Measurements from ENCODE around the gene MYH15. TPM values are rescaled to one million over a fixed set of nuclear protein-coding genes. Genes with fewer than 3 reads are reported as not detected.

The MYH15 gene
- total RNA-seq, 4 donors from 2014 or later, result 0.08 to 0.11 (median 0.10) TPM; not detected in 1

DNA sequence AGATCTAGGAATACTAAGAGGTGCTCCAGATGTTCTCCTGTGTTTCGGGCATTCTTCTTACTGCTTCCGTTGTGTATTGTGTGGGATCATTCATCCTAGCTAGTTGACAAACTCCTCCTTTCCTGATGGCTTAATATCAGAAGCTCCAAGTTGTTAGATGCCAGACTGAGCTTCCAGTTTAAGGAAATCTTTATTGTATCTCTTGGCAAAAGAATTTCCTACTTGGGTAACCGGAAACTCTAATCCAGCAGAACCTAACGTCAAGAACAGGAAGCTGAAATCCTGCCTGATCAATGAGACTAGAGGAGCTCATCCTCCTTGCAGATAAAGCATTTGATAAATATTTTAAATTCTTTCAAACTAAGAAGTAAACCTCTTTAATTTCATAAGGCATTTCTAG lies 27.7 kb upstream of the MYH15 start:
- TF ChIP-seq POLR2A (IDR thresholded peaks at IDR 0.05) (no peak), CTCF (IDR thresholded peaks at IDR 0.05) (no peak)
- Histone ChIP-seq H3K4me3 (replicated peaks in 1 of 3) (no peak overlapping the region), H3K36me3 (no peaks in the 10 kb centered on the region), H3K27ac (no peak overlapping the region), H3K27me3 (no peaks in the 10 kb centered on the region), H3K9me3 (no peaks in the 10 kb centered on the region), H3K4me1 (no peaks in the 10 kb centered on the region)
- no peak for DNase-seq
- intact Hi-C loops (cut with DNase I), result no loop called here
- 77 to 83% methylated on average over 4 of the region's 4 CpGs for WGBS, 2 donors

- no peaks in the 10 kb centered on the region for H3K27me3 ChIP-seq
- H3K27ac ChIP-seq, result no peak overlapping the region
- H3K36me3 ChIP-seq, result no peaks in the 10 kb centered on the region
- TF ChIP-seq POLR2A (IDR thresholded peaks at IDR 0.05) (no peak), CTCF (IDR thresholded peaks at IDR 0.05) (no peak)
- no peaks in the 10 kb centered on the region for H3K4me1 ChIP-seq
- H3K9me3 ChIP-seq, result no peaks in the 10 kb centered on the region
- WGBS, 2 donors, result 66 to 73% methylated on average over 3 of the region's 3 CpGs
- H3K4me3 ChIP-seq (replicated peaks in 1 of 3), result no peak overlapping the region
- no peak for DNase-seq
- intact Hi-C loops (cut with DNase I), result no loop called here
These were observed 18.3 kb upstream of the MYH15 start for GRCh38 chr3:108528459-108529252.

DNA sequence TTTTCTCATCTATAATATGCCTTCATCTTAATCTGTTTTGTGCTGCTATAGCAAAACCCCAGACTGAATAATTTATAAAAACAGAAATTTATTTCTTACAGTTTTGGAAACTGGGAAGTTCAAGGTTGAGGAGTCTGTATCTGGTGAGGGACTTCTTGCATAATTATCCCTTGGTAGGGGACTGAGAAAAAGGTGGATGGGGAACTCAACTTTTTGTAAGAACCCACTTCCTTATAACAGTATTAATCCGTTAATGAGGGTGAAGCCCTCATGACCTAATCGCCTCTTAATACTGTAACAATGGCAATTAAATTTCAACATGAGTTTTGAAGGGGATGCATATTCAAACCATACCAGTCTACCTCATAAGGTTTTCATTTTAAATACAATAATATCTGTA lies 17.4 kb upstream of the MYH15 start:
- no peaks in the 10 kb centered on the region for H3K9me3 ChIP-seq

GRCh38 chr3:108527109-108527508 lies 16.7 kb upstream of the MYH15 start:
- intact Hi-C loops (cut with DNase I), result no loop called here
- H3K4me1 ChIP-seq, result no peaks in the 10 kb centered on the region

More for the DNA sequence above, 17.4 kb upstream of the MYH15 start:
- Histone ChIP-seq H3K27ac (no peak overlapping the region), H3K27me3 (no peaks in the 10 kb centered on the region), H3K4me1 (no peaks in the 10 kb centered on the region), H3K36me3 (no peaks in the 10 kb centered on the region), H3K4me3 (replicated peaks in 1 of 3) (no peak overlapping the region)
- no peak for TF ChIP-seq CTCF (IDR thresholded peaks at IDR 0.05)
- no peak for TF ChIP-seq POLR2A (IDR thresholded peaks at IDR 0.05)
- WGBS, 2 donors, result 83 to 87% methylated on average over 2 of the region's 2 CpGs
- no peak for DNase-seq
- intact Hi-C loops (cut with DNase I), result no loop called here

More at GRCh38 chr3:108527109-108527508, 16.7 kb upstream of the MYH15 start:
- Histone ChIP-seq H3K36me3 (no peaks in the 10 kb centered on the region), H3K27ac (no peak overlapping the region), H3K9me3 (no peaks in the 10 kb centered on the region), H3K4me3 (replicated peaks in 1 of 3) (no peak overlapping the region), H3K27me3 (no peaks in the 10 kb centered on the region)
- TF ChIP-seq POLR2A (IDR thresholded peaks at IDR 0.05) (no peak), CTCF (IDR thresholded peaks at IDR 0.05) (no peak)
- DNase-seq, result no peak

All from thyroid gland (tissue), 4 donors.